ENCODE measurements around the gene SMPDL3A. TPM values are rescaled to one million over a fixed set of nuclear protein-coding genes. Genes with fewer than 3 reads are reported as not detected.

SMPDL3A gene
- total RNA-seq, 1 donor from 2014 or later = 0.47 TPM

- H3K36me3 Mint-ChIP-seq (ENCODE audit: low read depth) = no peaks in the 10 kb centered on the region
- no peak overlapping the region for H3K27ac Mint-ChIP-seq
- intact Hi-C loops (cut with micrococcal nuclease) = no loop called here
- no peak for DNase-seq (ENCODE audit: low spot score)
- peaks cover 8% of the 10 kb centered on the region for H3K27me3 Mint-ChIP-seq (ENCODE audit: insufficient read depth)
- no peak overlapping the region for H3K4me3 Mint-ChIP-seq
- H3K4me1 Mint-ChIP-seq (ENCODE audit: low read depth) = no peaks in the 10 kb centered on the region
- H3K9me3 Mint-ChIP-seq = no peaks in the 10 kb centered on the region
Measured at GRCh38 chr6:122821095-122821494, 32.0 kb downstream of the SMPDL3A start.

GRCh38 chr6:122825163-122825562 is 36.1 kb downstream of the SMPDL3A start:
- intact Hi-C loops (cut with micrococcal nuclease) = no loop called here
- no peak for DNase-seq (ENCODE audit: low spot score)
- H3K4me3 Mint-ChIP-seq = no peak overlapping the region
- H3K27me3 Mint-ChIP-seq (ENCODE audit: insufficient read depth) = peaks cover 12% of the 10 kb centered on the region
- H3K36me3 Mint-ChIP-seq (ENCODE audit: low read depth) = no peaks in the 10 kb centered on the region
- no peaks in the 10 kb centered on the region for H3K9me3 Mint-ChIP-seq
- H3K27ac Mint-ChIP-seq = no peak overlapping the region
- no peaks in the 10 kb centered on the region for H3K4me1 Mint-ChIP-seq (ENCODE audit: low read depth)

GRCh38 chr6:122829456-122829855 is 40.4 kb downstream of the SMPDL3A start:
- Mint-ChIP-seq H3K4me1 (ENCODE audit: low read depth) (no peaks in the 10 kb centered on the region), H3K27ac (no peak overlapping the region), H3K9me3 (no peaks in the 10 kb centered on the region), H3K27me3 (ENCODE audit: insufficient read depth) (peaks cover 11% of the 10 kb centered on the region), H3K36me3 (ENCODE audit: low read depth) (no peaks in the 10 kb centered on the region), H3K4me3 (no peak overlapping the region)
- DNase-seq (ENCODE audit: low spot score) = no peak
- intact Hi-C loops (cut with micrococcal nuclease) = no loop called here

GRCh38 chr6:122831511-122831910 is 42.5 kb downstream of the SMPDL3A start:
- no peaks in the 10 kb centered on the region for H3K4me1 Mint-ChIP-seq (ENCODE audit: low read depth)
- DNase-seq (ENCODE audit: low spot score) = no peak
- H3K4me3 Mint-ChIP-seq = no peak overlapping the region
- H3K36me3 Mint-ChIP-seq (ENCODE audit: low read depth) = no peaks in the 10 kb centered on the region
- intact Hi-C loops (cut with micrococcal nuclease) = no loop called here
- no peaks in the 10 kb centered on the region for H3K9me3 Mint-ChIP-seq
- peaks cover 15% of the 10 kb centered on the region for H3K27me3 Mint-ChIP-seq (ENCODE audit: insufficient read depth)
- no peak overlapping the region for H3K27ac Mint-ChIP-seq

- H3K36me3 Mint-ChIP-seq (ENCODE audit: low read depth) = no peaks in the 10 kb centered on the region
- no peaks in the 10 kb centered on the region for H3K4me1 Mint-ChIP-seq (ENCODE audit: low read depth)
- intact Hi-C loops (cut with micrococcal nuclease) = no loop called here
- DNase-seq (ENCODE audit: low spot score) = no peak
- no peaks in the 10 kb centered on the region for H3K9me3 Mint-ChIP-seq
- no peak overlapping the region for H3K27ac Mint-ChIP-seq
- peaks cover 15% of the 10 kb centered on the region for H3K27me3 Mint-ChIP-seq (ENCODE audit: insufficient read depth)
- H3K4me3 Mint-ChIP-seq = no peak overlapping the region
Measured at GRCh38 chr6:122832459-122832858, 43.4 kb downstream of the SMPDL3A start.

- Mint-ChIP-seq H3K36me3 (ENCODE audit: low read depth) (no peaks in the 10 kb centered on the region), H3K4me1 (ENCODE audit: low read depth) (no peaks in the 10 kb centered on the region), H3K9me3 (no peaks in the 10 kb centered on the region), H3K27me3 (ENCODE audit: insufficient read depth) (peaks cover 15% of the 10 kb centered on the region), H3K4me3 (no peak overlapping the region), H3K27ac (no peak overlapping the region)
- no peak for DNase-seq (ENCODE audit: low spot score)
- intact Hi-C loops (cut with micrococcal nuclease) = no loop called here
Measured at GRCh38 chr6:122833021-122833491, 44.0 kb downstream of the SMPDL3A start.

GRCh38 chr6:122838060-122838780 is 49.2 kb downstream of the SMPDL3A start:
- DNase-seq (ENCODE audit: low spot score) = no peak
- H3K27ac Mint-ChIP-seq = no peak overlapping the region
- H3K4me3 Mint-ChIP-seq = no peak overlapping the region
- H3K4me1 Mint-ChIP-seq (ENCODE audit: low read depth) = no peaks in the 10 kb centered on the region
- no peaks in the 10 kb centered on the region for H3K9me3 Mint-ChIP-seq
- intact Hi-C loops (cut with micrococcal nuclease) = loop anchor here (2.0 to 5.0 kb wide), 2 partner anchors 39 to 51 kb away; partner anchors contain the start of gene SMPDL3A
- peaks cover 7% of the 10 kb centered on the region for H3K27me3 Mint-ChIP-seq (ENCODE audit: insufficient read depth)
- no peaks in the 10 kb centered on the region for H3K36me3 Mint-ChIP-seq (ENCODE audit: low read depth)

- peaks cover 7% of the 10 kb centered on the region for H3K27me3 Mint-ChIP-seq (ENCODE audit: insufficient read depth)
- H3K4me3 Mint-ChIP-seq = no peak overlapping the region
- intact Hi-C loops (cut with micrococcal nuclease) = loop anchor here (1.0 to 5.0 kb wide), 5 partner anchors 41 to 347 kb away; partner anchors contain the start of gene SMPDL3A
- H3K36me3 Mint-ChIP-seq (ENCODE audit: low read depth) = no peaks in the 10 kb centered on the region
- no peak overlapping the region for H3K27ac Mint-ChIP-seq
- H3K4me1 Mint-ChIP-seq (ENCODE audit: low read depth) = no peaks in the 10 kb centered on the region
- peak; percentile 31 for DNase-seq (ENCODE audit: low spot score)
- H3K9me3 Mint-ChIP-seq = no peaks in the 10 kb centered on the region
Measured at GRCh38 chr6:122839472-122839871, 50.4 kb downstream of the SMPDL3A start.

- Mint-ChIP-seq H3K9me3 (no peaks in the 10 kb centered on the region), H3K27me3 (ENCODE audit: insufficient read depth) (peaks cover 5% of the 10 kb centered on the region), H3K4me3 (no peak overlapping the region), H3K4me1 (ENCODE audit: low read depth) (no peaks in the 10 kb centered on the region), H3K27ac (no peak overlapping the region), H3K36me3 (ENCODE audit: low read depth) (no peaks in the 10 kb centered on the region)
- no peak for DNase-seq (ENCODE audit: low spot score)
- intact Hi-C loops (cut with micrococcal nuclease) = loop anchor here (1.0 to 5.0 kb wide), 5 partner anchors 41 to 348 kb away; partner anchors contain the start of gene SMPDL3A
Measured at GRCh38 chr6:122839906-122840305, 50.8 kb downstream of the SMPDL3A start.

- Mint-ChIP-seq H3K4me3 (no peak overlapping the region), H3K4me1 (ENCODE audit: low read depth) (no peaks in the 10 kb centered on the region), H3K36me3 (ENCODE audit: low read depth) (no peaks in the 10 kb centered on the region), H3K27ac (no peak overlapping the region), H3K9me3 (no peaks in the 10 kb centered on the region), H3K27me3 (ENCODE audit: insufficient read depth) (peaks cover 3% of the 10 kb centered on the region)
- DNase-seq (ENCODE audit: low spot score) = no peak
- intact Hi-C loops (cut with micrococcal nuclease) = no loop called here
Measured at GRCh38 chr6:122845464-122845863, 56.4 kb downstream of the SMPDL3A start.

- Mint-ChIP-seq H3K27me3 (ENCODE audit: insufficient read depth) (no peaks in the 10 kb centered on the region), H3K4me1 (ENCODE audit: low read depth) (no peaks in the 10 kb centered on the region), H3K36me3 (ENCODE audit: low read depth) (no peaks in the 10 kb centered on the region), H3K27ac (no peak overlapping the region), H3K4me3 (no peak overlapping the region), H3K9me3 (no peaks in the 10 kb centered on the region)
- no peak for DNase-seq (ENCODE audit: low spot score)
- intact Hi-C loops (cut with micrococcal nuclease) = no loop called here
Measured at GRCh38 chr6:122845916-122846612, 57.0 kb downstream of the SMPDL3A start.

GRCh38 chr6:122853259-122853995 is 64.4 kb downstream of the SMPDL3A start:
- intact Hi-C loops (cut with micrococcal nuclease) = no loop called here
- Mint-ChIP-seq H3K36me3 (ENCODE audit: low read depth) (no peaks in the 10 kb centered on the region), H3K27ac (no peak overlapping the region), H3K9me3 (no peaks in the 10 kb centered on the region), H3K4me3 (no peak overlapping the region), H3K27me3 (ENCODE audit: insufficient read depth) (no peaks in the 10 kb centered on the region), H3K4me1 (ENCODE audit: low read depth) (no peaks in the 10 kb centered on the region)
- no peak for DNase-seq (ENCODE audit: low spot score)
